Mammary epithelial cell (primary cell): Measurements from ENCODE around the gene F5.

ENCODE experiments used
- EZH2 ChIP-seq: IDR thresholded peaks from 2 replicates; pipeline ENCODE4 v1.6.1; 2012; ENCODE audit warnings: low read length, inconsistent platforms, borderline replicate concordance
- TF ChIP-seq, protein P1 (sequence below), 2 donors: IDR thresholded peaks in 1 of 2; conservative IDR thresholded peaks in 1 of 2; 2 replicates each; pipeline ENCODE4 v1.5.1; 2011 to 2012; ENCODE audit warnings: inconsistent platforms in 2 of 2, low read length in 2 of 2, mild to moderate bottlenecking in 2 of 2, control low read depth in 1 of 2, low read depth in 1 of 2; ENCODE audit not compliant: insufficient read depth in 1 of 2; ENCODE audit errors: extremely low read depth in 1 of 2

DNA sequence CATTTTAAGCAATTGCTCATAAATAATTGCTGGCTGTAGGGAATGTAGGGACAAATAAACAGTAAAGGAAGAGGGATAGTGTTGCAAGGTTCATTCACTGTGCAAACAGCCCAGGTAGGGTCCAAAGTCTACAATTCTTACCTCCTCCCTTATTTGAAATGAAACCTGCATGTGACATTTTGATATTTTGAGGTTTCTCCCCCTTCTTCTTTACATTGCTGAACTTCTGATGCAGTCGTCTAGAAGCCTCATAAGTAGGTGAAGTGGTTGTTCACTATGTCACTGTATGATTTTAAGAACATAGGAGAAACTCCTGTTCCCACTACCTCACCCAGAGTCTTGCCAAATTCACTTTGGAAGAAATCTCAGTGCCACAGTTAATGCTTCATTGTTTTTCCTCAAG lies 16.1 kb downstream of the F5 start:
- TF ChIP-seq, protein P1, sequence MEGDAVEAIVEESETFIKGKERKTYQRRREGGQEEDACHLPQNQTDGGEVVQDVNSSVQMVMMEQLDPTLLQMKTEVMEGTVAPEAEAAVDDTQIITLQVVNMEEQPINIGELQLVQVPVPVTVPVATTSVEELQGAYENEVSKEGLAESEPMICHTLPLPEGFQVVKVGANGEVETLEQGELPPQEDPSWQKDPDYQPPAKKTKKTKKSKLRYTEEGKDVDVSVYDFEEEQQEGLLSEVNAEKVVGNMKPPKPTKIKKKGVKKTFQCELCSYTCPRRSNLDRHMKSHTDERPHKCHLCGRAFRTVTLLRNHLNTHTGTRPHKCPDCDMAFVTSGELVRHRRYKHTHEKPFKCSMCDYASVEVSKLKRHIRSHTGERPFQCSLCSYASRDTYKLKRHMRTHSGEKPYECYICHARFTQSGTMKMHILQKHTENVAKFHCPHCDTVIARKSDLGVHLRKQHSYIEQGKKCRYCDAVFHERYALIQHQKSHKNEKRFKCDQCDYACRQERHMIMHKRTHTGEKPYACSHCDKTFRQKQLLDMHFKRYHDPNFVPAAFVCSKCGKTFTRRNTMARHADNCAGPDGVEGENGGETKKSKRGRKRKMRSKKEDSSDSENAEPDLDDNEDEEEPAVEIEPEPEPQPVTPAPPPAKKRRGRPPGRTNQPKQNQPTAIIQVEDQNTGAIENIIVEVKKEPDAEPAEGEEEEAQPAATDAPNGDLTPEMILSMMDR (conservative IDR thresholded peaks at IDR 0.05 in 1 of 2, IDR thresholded peaks at IDR 0.05 in 1 of 2; ENCODE audit: extremely low read depth in 1 of 2, insufficient read depth in 1 of 2, low read depth in 1 of 2, low read length in 2 of 2), result no peak
- TF ChIP-seq EZH2, result no peak
